ENCODE results near the gene PVALEF.

Gene PVALEF

DNA sequence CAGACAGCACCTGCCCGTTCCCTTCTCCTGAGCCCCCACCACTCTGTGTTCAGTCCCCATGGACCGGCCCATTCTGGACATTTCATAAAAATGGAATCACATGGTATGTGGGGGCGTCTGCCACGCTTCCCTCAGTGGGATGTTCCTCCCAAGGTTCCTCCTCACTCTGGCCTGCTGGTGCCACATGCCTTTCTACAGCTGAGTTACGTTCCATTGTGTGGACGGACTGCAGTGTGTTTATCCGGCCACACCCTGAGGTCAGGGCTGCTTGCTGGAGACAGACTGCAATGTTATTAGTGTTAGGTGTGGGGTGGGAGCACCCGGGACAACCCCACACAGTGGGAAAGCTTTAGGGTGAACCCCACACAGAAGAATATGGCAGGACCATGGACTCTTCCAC lies 6.6 kb downstream of the PVALEF start:
- CTCF ChIA-PET: interaction anchor here (1.1 kb wide), 1 partner anchor 22 kb away, joined by 3 read pairs; no protein-coding TSS in a partner anchor
- no peak for DNase-seq (ENCODE audit: low spot score)
- TF ChIP-seq, protein P1, sequence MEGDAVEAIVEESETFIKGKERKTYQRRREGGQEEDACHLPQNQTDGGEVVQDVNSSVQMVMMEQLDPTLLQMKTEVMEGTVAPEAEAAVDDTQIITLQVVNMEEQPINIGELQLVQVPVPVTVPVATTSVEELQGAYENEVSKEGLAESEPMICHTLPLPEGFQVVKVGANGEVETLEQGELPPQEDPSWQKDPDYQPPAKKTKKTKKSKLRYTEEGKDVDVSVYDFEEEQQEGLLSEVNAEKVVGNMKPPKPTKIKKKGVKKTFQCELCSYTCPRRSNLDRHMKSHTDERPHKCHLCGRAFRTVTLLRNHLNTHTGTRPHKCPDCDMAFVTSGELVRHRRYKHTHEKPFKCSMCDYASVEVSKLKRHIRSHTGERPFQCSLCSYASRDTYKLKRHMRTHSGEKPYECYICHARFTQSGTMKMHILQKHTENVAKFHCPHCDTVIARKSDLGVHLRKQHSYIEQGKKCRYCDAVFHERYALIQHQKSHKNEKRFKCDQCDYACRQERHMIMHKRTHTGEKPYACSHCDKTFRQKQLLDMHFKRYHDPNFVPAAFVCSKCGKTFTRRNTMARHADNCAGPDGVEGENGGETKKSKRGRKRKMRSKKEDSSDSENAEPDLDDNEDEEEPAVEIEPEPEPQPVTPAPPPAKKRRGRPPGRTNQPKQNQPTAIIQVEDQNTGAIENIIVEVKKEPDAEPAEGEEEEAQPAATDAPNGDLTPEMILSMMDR (conservative IDR thresholded peaks at IDR 0.05; ENCODE audit: low read depth): no peak
- POLR2A ChIA-PET (ENCODE audit: low non-redundant PET): no interaction called here
- H3K27ac ChIP-seq: no peak overlapping the region

DNA sequence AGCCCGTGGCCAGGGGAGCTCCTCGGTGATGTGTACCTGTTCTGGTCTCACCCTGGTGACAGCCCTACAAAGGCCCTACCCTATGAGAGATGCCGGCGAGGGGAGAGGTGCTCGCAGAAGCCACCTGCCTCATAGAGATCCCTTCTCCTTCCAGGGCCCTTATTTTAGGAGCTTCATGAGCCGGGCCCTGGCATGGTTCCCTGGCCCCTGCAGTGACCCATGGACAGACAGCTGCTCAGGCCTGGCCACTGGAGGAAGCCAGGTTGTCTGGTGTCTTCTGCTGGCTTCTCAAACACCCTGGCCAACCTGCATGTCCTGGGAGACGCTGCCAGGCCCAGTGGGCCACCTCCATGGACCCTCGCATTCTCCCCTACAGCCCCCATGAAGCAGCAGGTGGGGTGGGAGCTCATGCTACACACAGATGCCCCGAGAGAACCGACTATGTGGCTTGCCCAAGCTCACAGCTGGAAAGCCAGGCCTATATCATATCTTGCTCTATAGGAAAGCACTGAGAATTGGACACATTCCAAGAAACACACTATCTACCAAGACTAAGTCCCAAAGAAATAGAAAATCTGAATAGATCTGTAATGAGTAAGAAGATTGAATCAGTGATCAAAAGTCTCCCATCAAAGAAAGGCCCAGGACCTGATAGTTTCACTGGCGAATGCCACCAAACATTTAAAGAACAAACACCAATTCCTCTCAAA lies 7.9 kb downstream of the PVALEF start:
- CTCF ChIA-PET: interaction anchor here (0.6 to 1.1 kb wide), 2 partner anchors 20 to 27 kb away, joined by 3 read pairs; no protein-coding TSS in a partner anchor
- TF ChIP-seq, protein P1 (conservative IDR thresholded peaks at IDR 0.05; ENCODE audit: low read depth): no peak
- no peak for DNase-seq (ENCODE audit: low spot score)
- no peak overlapping the region for H3K27ac ChIP-seq
- POLR2A ChIA-PET (ENCODE audit: low non-redundant PET): no interaction called here

DNA sequence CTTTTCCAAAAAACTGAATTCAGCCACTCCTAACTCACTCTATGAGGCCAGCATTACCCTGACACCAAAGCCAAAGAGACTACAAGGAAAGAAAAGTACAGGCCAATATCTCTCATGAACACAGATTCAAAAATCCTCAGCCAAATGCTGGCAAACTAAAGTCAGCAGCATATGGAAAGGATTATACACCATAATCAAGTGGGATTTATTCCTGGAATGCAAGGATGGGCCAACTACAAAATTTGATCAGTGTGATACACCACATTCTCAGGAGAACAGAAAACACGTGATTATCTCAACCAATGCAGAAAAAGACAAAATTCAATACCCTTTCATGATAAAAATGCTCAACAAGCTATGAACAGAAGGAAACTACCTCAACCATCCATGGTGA lies 8.5 kb downstream of the PVALEF start:
- DNase-seq (ENCODE audit: low spot score): no peak
- TF ChIP-seq, protein P1 (conservative IDR thresholded peaks at IDR 0.05; ENCODE audit: low read depth): no peak
- ChIA-PET CTCF (no interaction called here), POLR2A (ENCODE audit: low non-redundant PET) (no interaction called here)
- no peak overlapping the region for H3K27ac ChIP-seq

DNA sequence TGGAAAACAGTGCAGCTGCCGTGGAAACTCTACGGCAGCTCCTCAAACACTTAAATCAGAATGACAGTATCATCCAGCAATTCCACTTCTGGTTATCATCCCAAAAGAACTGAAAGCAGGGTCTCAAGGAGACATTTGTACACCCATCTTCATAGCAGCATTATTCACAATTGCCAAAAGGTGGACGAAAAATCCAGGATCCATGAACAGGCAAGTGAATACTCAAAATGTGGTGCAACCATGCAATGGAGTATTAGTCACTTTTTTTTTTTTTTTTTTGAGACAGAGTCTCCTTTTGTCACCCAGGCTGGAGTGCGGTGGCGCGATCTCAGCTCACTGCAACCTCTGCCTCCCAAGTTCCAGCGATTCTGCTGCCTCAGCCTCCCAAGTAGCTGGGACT lies 11.4 kb downstream of the PVALEF start:
- no peak for DNase-seq (ENCODE audit: low spot score)
- no peak overlapping the region for H3K27ac ChIP-seq
- TF ChIP-seq, protein P1 (conservative IDR thresholded peaks at IDR 0.05; ENCODE audit: low read depth): no peak
- ChIA-PET CTCF (interaction anchor here (1.0 kb wide), 1 partner anchor 24 kb away, joined by 3 read pairs; no protein-coding TSS in a partner anchor), POLR2A (ENCODE audit: low non-redundant PET) (no interaction called here)

DNA sequence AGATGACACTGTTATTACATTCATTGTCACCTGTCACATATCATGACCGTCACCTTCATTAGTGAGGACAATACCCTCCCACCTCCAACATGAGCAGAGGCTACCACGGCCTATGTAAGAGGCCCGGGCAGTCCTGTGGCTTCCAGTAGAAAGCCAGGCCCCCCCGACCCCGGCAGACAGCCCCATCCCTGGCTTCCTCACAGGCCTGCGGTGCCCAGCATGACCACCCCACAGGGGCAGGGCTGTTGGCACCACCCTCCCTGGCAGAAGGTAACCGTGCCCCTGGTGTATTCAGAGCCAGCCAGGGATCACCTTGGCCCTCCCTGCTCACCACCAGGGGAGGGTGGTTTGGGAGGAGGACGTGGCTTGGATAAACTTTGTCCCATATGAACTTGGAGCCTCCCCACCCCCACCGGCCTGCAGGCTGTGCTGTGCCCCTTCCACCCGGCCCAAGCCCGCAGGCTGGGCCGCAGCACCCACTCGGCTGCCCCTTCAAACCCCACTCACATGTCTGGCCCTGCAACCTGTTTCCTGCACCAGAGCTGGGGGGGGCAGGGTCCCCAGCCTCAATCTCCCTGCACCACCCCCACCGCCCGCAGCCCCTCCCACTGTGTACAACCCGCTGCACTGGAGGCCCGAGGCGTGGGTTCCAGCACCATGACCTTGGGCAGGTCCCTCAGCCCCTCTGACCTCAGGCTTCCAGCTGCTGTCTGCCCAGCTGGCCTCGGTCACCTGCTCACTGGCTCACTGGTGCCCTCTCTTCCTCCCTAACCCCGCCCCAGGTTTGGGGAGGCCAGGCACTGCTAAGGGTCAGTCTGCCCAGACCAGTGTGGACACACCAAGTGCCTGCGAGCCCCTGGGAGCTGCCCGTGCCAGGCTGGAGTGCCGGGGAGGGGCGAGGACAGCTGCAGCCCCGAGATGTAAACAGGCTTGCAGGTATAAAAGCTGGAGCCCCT lies 13.1 kb downstream of the PVALEF start:
- no peak for DNase-seq (ENCODE audit: low spot score)
- ChIA-PET CTCF (interaction anchor here (0.5 to 0.7 kb wide), 3 partner anchors 22 to 839 kb away, joined by 3 to 4 read pairs (median 3); no protein-coding TSS in a partner anchor), POLR2A (ENCODE audit: low non-redundant PET) (no interaction called here)
- no peak overlapping the region for H3K27ac ChIP-seq
- TF ChIP-seq, protein P1 (conservative IDR thresholded peaks at IDR 0.05; ENCODE audit: low read depth): no peak

DNA sequence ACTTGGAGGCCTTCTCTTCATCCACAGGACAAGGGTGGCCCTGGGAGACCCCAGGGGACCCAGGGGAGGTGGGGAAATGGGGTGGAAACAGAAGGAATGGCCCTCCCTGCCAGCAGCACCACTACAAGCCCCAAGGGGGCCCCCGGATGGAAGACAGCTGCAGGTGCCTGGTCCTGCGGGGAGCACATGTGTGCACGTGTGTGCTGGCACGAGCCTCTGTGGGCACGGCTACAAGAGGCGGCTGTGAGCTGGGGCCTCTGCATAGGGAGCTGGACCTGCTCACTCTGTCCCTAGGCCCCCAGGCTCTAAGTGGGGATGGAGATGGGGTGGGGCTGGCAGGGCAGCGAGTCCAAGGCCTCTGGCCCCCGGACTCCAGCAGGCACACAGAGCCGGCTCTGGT lies 13.9 kb downstream of the PVALEF start:
- no peak overlapping the region for H3K27ac ChIP-seq
- POLR2A ChIA-PET (ENCODE audit: low non-redundant PET): no interaction called here
- no peak for DNase-seq (ENCODE audit: low spot score)
- TF ChIP-seq, protein P1 (conservative IDR thresholded peaks at IDR 0.05; ENCODE audit: low read depth): no peak
- CTCF ChIA-PET: interaction anchor here (0.5 to 0.7 kb wide), 2 partner anchors 101 to 838 kb away, joined by 3 to 4 read pairs; no protein-coding TSS in a partner anchor
